ENCODE measurements around the gene SEMA6C. TPM values are rescaled to one million over a fixed set of nuclear protein-coding genes. Genes with fewer than 3 reads are reported as not detected.

The SEMA6C gene
- polyA plus RNA-seq, 3 donors = 0.39 to 1.4 (median 0.97) TPM

DNA sequence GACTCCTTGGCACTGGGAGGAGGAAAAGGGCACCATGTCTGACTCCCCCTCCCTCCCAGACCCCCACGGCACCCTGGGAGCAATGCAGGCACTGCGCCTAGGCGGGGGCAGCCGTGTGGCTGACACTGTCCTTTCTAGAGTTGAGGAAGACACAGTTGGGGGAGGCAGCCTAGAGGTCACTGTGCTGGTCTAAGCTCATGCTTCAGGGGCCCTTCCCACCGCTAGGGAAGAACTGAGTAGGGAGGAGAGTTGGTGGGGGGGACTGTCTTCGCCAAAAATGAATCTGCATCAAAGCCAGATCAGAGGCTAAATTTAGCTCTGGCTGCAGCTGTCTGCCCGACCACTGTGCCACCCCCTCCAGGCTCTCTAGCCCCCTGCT lies 3.4 kb downstream of the SEMA6C start:
- Histone ChIP-seq H3K9ac (ENCODE audit: insufficient read depth, low read length, poor library complexity, severe bottlenecking) (no peak overlapping the region), H3K79me2 (ENCODE audit: insufficient read depth, low read length) (no peaks in the 10 kb centered on the region), H3K4me2 (replicated peaks; ENCODE audit: extremely low read depth, low read length, poor library complexity, severe bottlenecking) (no peak overlapping the region), H3K4me3 (replicated peaks in 1 of 3; ENCODE audit: low read depth in 2 of 3, low read length in 3 of 3) (no peak overlapping the region), H3K27ac (ENCODE audit: low read depth in 1 of 2, low read length in 2 of 2) (no peak overlapping the region), H3K36me3 (replicated peaks in 1 of 2; ENCODE audit: control insufficient read depth in 1 of 2, insufficient read depth in 2 of 2, low read length in 2 of 2) (no peaks in the 10 kb centered on the region), H4K20me1 (ENCODE audit: insufficient read depth, low read length) (no peaks in the 10 kb centered on the region), H2AFZ (ENCODE audit: insufficient read depth, low read depth, low read length, poor library complexity, severe bottlenecking) (no peak overlapping the region), H3K27me3 (ENCODE audit: control insufficient read depth in 2 of 2, insufficient read depth in 2 of 2, low read length in 2 of 2) (peaks cover 2 to 19% of the 10 kb centered on the region in 2 donors), H3K4me1 (ENCODE audit: control insufficient read depth in 1 of 2, insufficient read depth in 2 of 2, low read length in 2 of 2) (peaks cover 13 to 23% of the 10 kb centered on the region in 2 donors), H3K9me3 (replicated peaks in 1 of 2; ENCODE audit: control insufficient read depth in 1 of 2, insufficient read depth in 1 of 2, low read length in 2 of 2) (no peaks in the 10 kb centered on the region)
- TF ChIP-seq, protein P1, sequence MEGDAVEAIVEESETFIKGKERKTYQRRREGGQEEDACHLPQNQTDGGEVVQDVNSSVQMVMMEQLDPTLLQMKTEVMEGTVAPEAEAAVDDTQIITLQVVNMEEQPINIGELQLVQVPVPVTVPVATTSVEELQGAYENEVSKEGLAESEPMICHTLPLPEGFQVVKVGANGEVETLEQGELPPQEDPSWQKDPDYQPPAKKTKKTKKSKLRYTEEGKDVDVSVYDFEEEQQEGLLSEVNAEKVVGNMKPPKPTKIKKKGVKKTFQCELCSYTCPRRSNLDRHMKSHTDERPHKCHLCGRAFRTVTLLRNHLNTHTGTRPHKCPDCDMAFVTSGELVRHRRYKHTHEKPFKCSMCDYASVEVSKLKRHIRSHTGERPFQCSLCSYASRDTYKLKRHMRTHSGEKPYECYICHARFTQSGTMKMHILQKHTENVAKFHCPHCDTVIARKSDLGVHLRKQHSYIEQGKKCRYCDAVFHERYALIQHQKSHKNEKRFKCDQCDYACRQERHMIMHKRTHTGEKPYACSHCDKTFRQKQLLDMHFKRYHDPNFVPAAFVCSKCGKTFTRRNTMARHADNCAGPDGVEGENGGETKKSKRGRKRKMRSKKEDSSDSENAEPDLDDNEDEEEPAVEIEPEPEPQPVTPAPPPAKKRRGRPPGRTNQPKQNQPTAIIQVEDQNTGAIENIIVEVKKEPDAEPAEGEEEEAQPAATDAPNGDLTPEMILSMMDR (IDR thresholded peaks at IDR 0.05) = no peak
- intact Hi-C loops (cut with micrococcal nuclease) = no loop called here
- H3K4me3 Mint-ChIP-seq = no peak overlapping the region
- peaks cover 0 to 4% of the 10 kb centered on the region in 2 donors for H3K36me3 Mint-ChIP-seq
- WGBS (ENCODE audit: insufficient coverage) = no CpG with 5 or more reads among the region's 7 CpGs
- peaks cover 21 to 45% (median 31%) of the 10 kb centered on the region in 3 donors for H3K27me3 Mint-ChIP-seq (ENCODE audit: low read depth in 3 of 3)
- no peak overlapping the region for H3K27ac Mint-ChIP-seq
- DNase-seq = no peak
- H3K9me3 Mint-ChIP-seq = peaks cover 0 to 3% (median 0%) of the 10 kb centered on the region in 7 donors
- peaks cover 24% of the 10 kb centered on the region for H3K4me1 Mint-ChIP-seq

DNA sequence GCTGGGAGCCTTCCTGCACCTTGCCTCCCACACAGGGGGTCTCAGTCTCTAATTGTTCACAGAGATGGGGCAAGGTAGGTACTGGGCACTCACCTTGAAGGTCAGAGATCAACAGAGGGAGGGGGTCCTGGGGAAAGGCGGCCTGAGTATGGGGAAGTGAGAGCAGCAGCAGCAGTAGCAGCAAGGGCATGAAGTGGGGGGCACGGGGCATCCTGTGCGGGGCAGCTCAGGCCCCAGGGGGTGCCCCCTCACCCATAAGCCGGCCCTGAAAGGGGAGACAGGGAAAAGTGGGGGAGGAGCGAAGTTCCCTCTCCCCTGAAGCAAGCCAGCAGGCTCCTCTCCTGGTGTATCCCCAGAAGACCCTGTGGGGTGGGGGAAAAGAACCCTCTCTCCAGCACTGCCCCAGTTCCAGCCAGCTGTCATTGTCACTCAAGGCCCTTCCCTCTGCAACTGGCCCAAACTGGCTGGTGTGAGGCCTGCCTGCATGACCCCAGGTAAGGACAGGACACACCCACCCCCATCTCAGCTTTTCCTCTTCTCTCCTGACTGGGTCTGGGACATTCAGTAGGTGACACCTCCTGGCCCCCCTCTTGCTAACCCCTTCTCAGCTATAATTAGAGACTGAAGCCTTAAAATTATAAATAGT lies 3.9 kb downstream of the SEMA6C start:
- intact Hi-C loops (cut with micrococcal nuclease) = no loop called here
- TF ChIP-seq, protein P1 (IDR thresholded peaks at IDR 0.05) = no peak
- no peaks in the 10 kb centered on the region for H3K36me3 ChIP-seq (replicated peaks in 1 of 2; ENCODE audit: control insufficient read depth in 1 of 2, insufficient read depth in 2 of 2, low read length in 2 of 2)
- H3K9me3 ChIP-seq (replicated peaks in 1 of 2; ENCODE audit: control insufficient read depth in 1 of 2, insufficient read depth in 1 of 2, low read length in 2 of 2) = no peaks in the 10 kb centered on the region
- no peaks in the 10 kb centered on the region for H3K79me2 ChIP-seq (ENCODE audit: insufficient read depth, low read length)
- no peak for DNase-seq
- H3K9ac ChIP-seq (ENCODE audit: insufficient read depth, low read length, poor library complexity, severe bottlenecking) = no peak overlapping the region
- Mint-ChIP-seq H3K27me3 (ENCODE audit: low read depth in 3 of 3) (peaks cover 21 to 42% (median 29%) of the 10 kb centered on the region in 3 donors), H3K9me3 (peaks cover 0 to 3% (median 0%) of the 10 kb centered on the region in 7 donors), H3K27ac (no peak overlapping the region), H3K36me3 (peaks cover 0 to 4% of the 10 kb centered on the region in 2 donors), H3K4me3 (no peak overlapping the region), H3K4me1 (peaks cover 23% of the 10 kb centered on the region)
- H3K4me1 ChIP-seq (ENCODE audit: control insufficient read depth in 1 of 2, insufficient read depth in 2 of 2, low read length in 2 of 2) = peaks cover 13 to 23% of the 10 kb centered on the region in 2 donors
- WGBS (ENCODE audit: insufficient coverage) = 20% methylated on average over 1 of the region's 5 CpGs
- H2AFZ ChIP-seq (ENCODE audit: insufficient read depth, low read depth, low read length, poor library complexity, severe bottlenecking) = no peak overlapping the region
- no peak overlapping the region for H3K4me2 ChIP-seq (replicated peaks; ENCODE audit: extremely low read depth, low read length, poor library complexity, severe bottlenecking)
- no peaks in the 10 kb centered on the region for H4K20me1 ChIP-seq (ENCODE audit: insufficient read depth, low read length)
- H3K27me3 ChIP-seq (ENCODE audit: control insufficient read depth in 2 of 2, insufficient read depth in 2 of 2, low read length in 2 of 2) = peaks cover 2 to 19% of the 10 kb centered on the region in 2 donors
- H3K4me3 ChIP-seq (replicated peaks in 1 of 3; ENCODE audit: low read depth in 2 of 3, low read length in 3 of 3) = no peak overlapping the region
- H3K27ac ChIP-seq (ENCODE audit: low read depth in 1 of 2, low read length in 2 of 2) = no peak overlapping the region

All from CD14-positive monocyte (primary cell).